Stimulated activated CD8-positive, alpha-beta memory T cell treated with anti-CD3 and anti-CD28 coated beads, Interleukin-12 subunit alpha, Interleukin-12 subunit beta, amount 100 ng/mL, for 1 hour (primary cell): ENCODE results near the gene CCDC175.

Experiments used
- DNase-seq: peaks from one replicate; pipeline ENCODE4 v3.0.0-alpha.2; 2020; ENCODE audit warnings: low read depth

Gene CCDC175

GRCh38 chr14:59576332-59577294, at the start of gene CCDC175:
Gene CCDC175 (minus strand): TSS chr14:59576812. CDS start chr14:59576775, 37 bp downstream.
- peak; percentile 61 for DNase-seq

- DNase-seq: no peak
Measured at GRCh38 chr14:59622631-59623030, 46.0 kb upstream of the CCDC175 start.

- no peak for DNase-seq
Measured at GRCh38 chr14:59619061-59619460, 42.4 kb upstream of the CCDC175 start.

GRCh38 chr14:59601056-59601455, 24.4 kb upstream of the CCDC175 start:
- no peak for DNase-seq

- no peak for DNase-seq
Measured at GRCh38 chr14:59600211-59600945, 23.8 kb upstream of the CCDC175 start.

GRCh38 chr14:59595071-59595470, 18.5 kb upstream of the CCDC175 start:
- DNase-seq: no peak

GRCh38 chr14:59591641-59592370, 15.2 kb upstream of the CCDC175 start:
- no peak for DNase-seq

- no peak for DNase-seq
Measured at GRCh38 chr14:59588101-59588500, 11.5 kb upstream of the CCDC175 start.

GRCh38 chr14:59585891-59586554, 9.4 kb upstream of the CCDC175 start:
- DNase-seq: no peak

GRCh38 chr14:59583755-59584154, 7.1 kb upstream of the CCDC175 start:
- DNase-seq: no peak

- DNase-seq: no peak
Measured at GRCh38 chr14:59582845-59583509, 6.4 kb upstream of the CCDC175 start.

- DNase-seq: no peak
Measured at GRCh38 chr14:59582161-59582560, 5.5 kb upstream of the CCDC175 start.

- DNase-seq: no peak
Measured at GRCh38 chr14:59580911-59581310, 4.3 kb upstream of the CCDC175 start.

GRCh38 chr14:59570122-59570521, 6.5 kb downstream of the CCDC175 start:
- no peak for DNase-seq

- DNase-seq: no peak
Measured at GRCh38 chr14:59566725-59567124, 9.9 kb downstream of the CCDC175 start.

GRCh38 chr14:59566296-59566695, 10.3 kb downstream of the CCDC175 start:
- no peak for DNase-seq

- no peak for DNase-seq
Measured at GRCh38 chr14:59565087-59565486, 11.5 kb downstream of the CCDC175 start.

GRCh38 chr14:59564366-59564765, 12.2 kb downstream of the CCDC175 start:
- no peak for DNase-seq

GRCh38 chr14:59547310-59547709, 29.3 kb downstream of the CCDC175 start:
- no peak for DNase-seq

GRCh38 chr14:59543873-59544272, 32.7 kb downstream of the CCDC175 start:
- no peak for DNase-seq

GRCh38 chr14:59541731-59542130, 34.9 kb downstream of the CCDC175 start:
- DNase-seq: no peak
